ENCODE results near the gene MDFIC2.

The MDFIC2 gene

GRCh38 chr3:70180664-70181063 lies 131.8 kb downstream of the MDFIC2 start:
- DNase-seq (ENCODE audit: low spot score), result no peak

DNA sequence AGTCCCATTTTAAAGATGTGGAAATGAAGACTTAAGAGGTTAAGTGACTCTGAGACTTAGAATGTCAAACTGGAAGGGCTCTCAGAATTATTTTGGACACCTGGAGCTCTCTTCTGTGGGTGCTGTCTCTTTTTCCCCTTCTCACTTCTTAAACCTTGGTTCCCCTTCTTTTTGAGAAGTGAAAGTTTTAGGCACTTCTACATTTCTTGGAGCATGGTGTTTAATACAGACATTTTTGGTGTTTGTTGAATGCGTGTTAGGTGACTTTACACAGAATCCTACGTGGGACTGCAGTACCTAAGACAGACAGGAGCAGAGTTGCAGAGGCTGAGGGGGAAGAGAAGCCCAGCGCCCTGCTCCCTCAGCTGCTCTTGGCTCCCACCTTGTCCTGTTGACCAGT lies 133.3 kb downstream of the MDFIC2 start:
- DNase-seq (ENCODE audit: low spot score), result no peak

GRCh38 chr3:70177881-70178645 lies 134.4 kb downstream of the MDFIC2 start:
- DNase-seq (ENCODE audit: low spot score), result no peak

- no peak for DNase-seq (ENCODE audit: low spot score)
Measured at GRCh38 chr3:70176224-70176623, 136.2 kb downstream of the MDFIC2 start.

GRCh38 chr3:70156808-70157207 lies 155.6 kb downstream of the MDFIC2 start:
- no peak for DNase-seq (ENCODE audit: low spot score)

GRCh38 chr3:70150599-70150998 lies 161.8 kb downstream of the MDFIC2 start:
- no peak for DNase-seq (ENCODE audit: low spot score)

DNA sequence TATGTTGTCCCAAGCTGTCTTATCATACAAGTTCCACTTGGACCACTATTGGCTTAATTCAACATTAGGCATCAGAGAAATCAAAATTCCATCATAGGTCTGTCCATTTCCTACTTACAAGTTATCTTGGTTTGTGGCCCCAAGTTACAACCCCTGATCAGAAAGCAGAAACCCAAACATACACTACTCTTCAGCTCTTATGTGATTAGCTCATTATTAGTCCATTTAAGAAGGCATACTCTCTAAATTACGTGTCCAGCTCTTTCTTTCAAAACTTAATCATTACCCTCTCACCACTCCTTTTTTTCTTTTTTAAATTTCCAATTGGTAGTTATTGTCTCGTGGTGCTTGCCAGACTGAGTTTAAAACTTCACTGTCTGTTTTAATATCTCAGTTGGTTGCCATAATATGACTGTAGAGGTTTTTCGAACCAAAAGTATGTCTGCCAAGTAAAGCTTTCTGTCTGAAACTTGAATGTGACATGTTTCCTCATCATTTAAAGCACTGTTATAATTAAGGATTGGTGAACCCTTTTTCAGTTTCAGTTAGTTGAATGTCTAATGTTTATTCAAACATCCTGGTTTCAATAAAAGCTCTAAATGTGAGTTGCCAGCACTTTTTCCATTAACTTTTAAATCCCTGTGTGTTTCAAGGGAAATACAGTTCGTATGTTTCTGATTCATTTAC lies 162.6 kb downstream of the MDFIC2 start:
- DNase-seq (ENCODE audit: low spot score), result no peak

All from globus pallidus (tissue), 1 donor.